Measurements from ENCODE around the gene FOCAD. TPM values are rescaled to one million over a fixed set of nuclear protein-coding genes. Genes with fewer than 3 reads are reported as not detected.
"Not testable (repeated sequence)": the region's sequence is repeated elsewhere in the genome, so short reads cannot be mapped to it uniquely, and the experiment has no call there.

The FOCAD gene
- total RNA-seq, 4 donors from 2014 or later, result 13.9 to 31.2 (median 22.0) TPM

GRCh38 chr9:20670395-20670794, 13.7 kb upstream of the FOCAD start:
- no peak overlapping the region for H3K4me3 ChIP-seq (ENCODE audit: low read depth, poor library complexity, severe bottlenecking)
- no peak for DNase-seq (ENCODE audit: low spot score in 2 of 2)
- intact Hi-C loops (cut with DNase I; ENCODE audit: low total_unique reads), result no loop called here
- WGBS, 2 donors, result 75 to 78% methylated on average over 6 of the region's 6 CpGs
- TF ChIP-seq POLR2A (IDR thresholded peaks at IDR 0.05), result no peak
- no peak for TF ChIP-seq CTCF (IDR thresholded peaks at IDR 0.05)

GRCh38 chr9:20671635-20672034, 12.4 kb upstream of the FOCAD start:
- intact Hi-C loops (cut with DNase I; ENCODE audit: low total_unique reads), result no loop called here
- TF ChIP-seq POLR2A (IDR thresholded peaks at IDR 0.05) (no peak), CTCF (IDR thresholded peaks at IDR 0.05) (no peak)
- 79 to 81% methylated on average over 4 of the region's 4 CpGs for WGBS, 2 donors
- H3K4me3 ChIP-seq (ENCODE audit: low read depth, poor library complexity, severe bottlenecking), result no peak overlapping the region
- no peak for DNase-seq (ENCODE audit: low spot score in 2 of 2)

- H3K4me3 ChIP-seq (ENCODE audit: low read depth, poor library complexity, severe bottlenecking); DNase-seq (ENCODE audit: low spot score in 2 of 2); intact Hi-C loops (cut with DNase I; ENCODE audit: low total_unique reads): not testable (repeated sequence)
- 96 to 99% methylated on average over 10 of the region's 10 CpGs for WGBS, 2 donors
Measured at GRCh38 chr9:20673537-20673936, 10.5 kb upstream of the FOCAD start.

GRCh38 chr9:20681467-20681866, 2.6 kb upstream of the FOCAD start:
- H3K4me3 ChIP-seq (ENCODE audit: low read depth, poor library complexity, severe bottlenecking), result no peak overlapping the region
- WGBS, 2 donors, result 91 to 94% methylated on average over 2 of the region's 2 CpGs
- no peak for DNase-seq (ENCODE audit: low spot score in 2 of 2)
- no peak for TF ChIP-seq CTCF (IDR thresholded peaks at IDR 0.05)
- no peak for TF ChIP-seq POLR2A (IDR thresholded peaks at IDR 0.05)
- intact Hi-C loops (cut with DNase I; ENCODE audit: low total_unique reads), result loop anchor here (5.0 kb wide), 1 partner anchor 59 kb away; the partner anchor contains the start of gene MLLT3

- DNase-seq (ENCODE audit: low spot score in 2 of 2), result peak; percentile 74 to 92
- peak overlapping the region; percentile 75 for H3K4me3 ChIP-seq (ENCODE audit: low read depth, poor library complexity, severe bottlenecking)
- no peak for TF ChIP-seq POLR2A (IDR thresholded peaks at IDR 0.05)
- TF ChIP-seq CTCF (IDR thresholded peaks at IDR 0.05), result no peak
- intact Hi-C loops (cut with DNase I; ENCODE audit: low total_unique reads), result loop anchor here (5.0 kb wide), 1 partner anchor 61 kb away; the partner anchor contains the start of gene MLLT3
- WGBS, 2 donors, result 1 to 2% methylated on average over 27 of the region's 27 CpGs
Measured at GRCh38 chr9:20683351-20684034, 566 bp upstream of the FOCAD start.

GRCh38 chr9:20684875-20685696, 1.0 kb downstream of the FOCAD start:
- H3K4me3 ChIP-seq (ENCODE audit: low read depth, poor library complexity, severe bottlenecking), result peak overlapping the region; percentile 75
- TF ChIP-seq POLR2A (IDR thresholded peaks at IDR 0.05) (no peak), CTCF (IDR thresholded peaks at IDR 0.05) (no peak)
- no peak for DNase-seq (ENCODE audit: low spot score in 2 of 2)
- 2 to 3% methylated on average over 10 of the region's 10 CpGs for WGBS, 2 donors
- intact Hi-C loops (cut with DNase I; ENCODE audit: low total_unique reads), result loop anchor here (5.0 kb wide), 1 partner anchor 63 kb away; the partner anchor contains the start of gene MLLT3
